Measurements from ENCODE around the gene PROSER3. TPM values are rescaled to one million over a fixed set of nuclear protein-coding genes. Genes with fewer than 3 reads are reported as not detected.

The PROSER3 gene
- total and polyA plus RNA-seq, 7 donors = 4.2 to 16.2 (median 8.7) TPM

- no peak for TF ChIP-seq CTCF (IDR thresholded peaks at IDR 0.05)
- no peaks in the 10 kb centered on the region for H3K9me3 ChIP-seq
- intact Hi-C loops (cut with DNase I) = loop anchor here (1.0 to 5.0 kb wide), 3 partner anchors 71 to 213 kb away; partner anchors contain the start of genes COX6B1 (in 1 of the 2) and TMEM147 (in 1 of the 2)
- H3K4me3 ChIP-seq = peak overlapping the region; percentile 95
- H3K27ac ChIP-seq = peak overlapping the region; percentile 89
- peaks cover 23% of the 10 kb centered on the region for H3K4me1 ChIP-seq
- ATAC-seq = no peak
- peaks cover 0 to 36% of the 10 kb centered on the region in 2 donors for H3K36me3 ChIP-seq (ENCODE audit: insufficient read depth in 1 of 2, low read depth in 1 of 2)
- no peaks in the 10 kb centered on the region for H3K27me3 ChIP-seq (ENCODE audit: insufficient read depth in 3 of 3, low read length in 2 of 3)
- WGBS, 3 donors = 1% methylated on average over 37 to 42 of the region's 42 CpGs
- DNase-seq = peak; percentile 40 to 70
Measured at GRCh38 chr19:35718345-35719041, 39.5 kb upstream of the PROSER3 start.

GRCh38 chr19:35719402-35720162 lies 38.4 kb upstream of the PROSER3 start:
- peak overlapping the region; percentile 89 for H3K27ac ChIP-seq
- H3K27me3 ChIP-seq (ENCODE audit: insufficient read depth in 3 of 3, low read length in 2 of 3) = no peaks in the 10 kb centered on the region
- ATAC-seq = no peak
- peak overlapping the region; percentile 95 for H3K4me3 ChIP-seq
- 85 to 88% (median 85%) methylated on average over 32 of the region's 32 CpGs for WGBS, 3 donors
- intact Hi-C loops (cut with DNase I) = loop anchor here (5.0 kb wide), 2 partner anchors 72 to 172 kb away; partner anchors contain the start of genes COX6B1 (in 1 of the 2) and TMEM147 (in 1 of the 2)
- no peak for TF ChIP-seq CTCF (IDR thresholded peaks at IDR 0.05)
- H3K36me3 ChIP-seq (ENCODE audit: insufficient read depth in 1 of 2, low read depth in 1 of 2) = peaks cover 3 to 47% of the 10 kb centered on the region in 2 donors
- H3K9me3 ChIP-seq = no peaks in the 10 kb centered on the region
- no peak for DNase-seq
- peaks cover 23% of the 10 kb centered on the region for H3K4me1 ChIP-seq

GRCh38 chr19:35720163-35720524 lies 37.8 kb upstream of the PROSER3 start:
- no peak for DNase-seq
- Histone ChIP-seq H3K9me3 (no peaks in the 10 kb centered on the region), H3K4me3 (no peak overlapping the region), H3K27me3 (ENCODE audit: insufficient read depth in 3 of 3, low read length in 2 of 3) (no peaks in the 10 kb centered on the region), H3K4me1 (peaks cover 23% of the 10 kb centered on the region), H3K36me3 (ENCODE audit: insufficient read depth in 1 of 2, low read depth in 1 of 2) (peaks cover 3 to 53% of the 10 kb centered on the region in 2 donors), H3K27ac (no peak overlapping the region)
- intact Hi-C loops (cut with DNase I) = no loop called here
- no peak for ATAC-seq
- TF ChIP-seq CTCF (IDR thresholded peaks at IDR 0.05) = no peak
- WGBS, 3 donors = 90 to 91% (median 90%) methylated on average over 9 of the region's 9 CpGs

- DNase-seq = no peak
- H3K9me3 ChIP-seq = no peaks in the 10 kb centered on the region
- H3K27me3 ChIP-seq (ENCODE audit: insufficient read depth in 3 of 3, low read length in 2 of 3) = no peaks in the 10 kb centered on the region
- no peak for ATAC-seq
- intact Hi-C loops (cut with DNase I) = no loop called here
- H3K27ac ChIP-seq = no peak overlapping the region
- 81 to 86% (median 82%) methylated on average over 16 to 17 of the region's 17 CpGs for WGBS, 3 donors
- peaks cover 6 to 58% of the 10 kb centered on the region in 2 donors for H3K36me3 ChIP-seq (ENCODE audit: insufficient read depth in 1 of 2, low read depth in 1 of 2)
- H3K4me3 ChIP-seq = no peak overlapping the region
- peaks cover 18% of the 10 kb centered on the region for H3K4me1 ChIP-seq
- no peak for TF ChIP-seq CTCF (IDR thresholded peaks at IDR 0.05)
Measured at GRCh38 chr19:35720648-35721047, 37.3 kb upstream of the PROSER3 start.

Data from psoas muscle (tissue), 8 donors.